ENCODE data around the gene ERC1. TPM values are rescaled to one million over a fixed set of nuclear protein-coding genes. Genes with fewer than 3 reads are reported as not detected.

Gene ERC1
- total and polyA plus RNA-seq, 9 of the 15 experiments (the other 6 are each of a cell fraction or from before 2014, with no cell fraction given), result 0.74 to 11.8 (median 4.8) TPM

DNA sequence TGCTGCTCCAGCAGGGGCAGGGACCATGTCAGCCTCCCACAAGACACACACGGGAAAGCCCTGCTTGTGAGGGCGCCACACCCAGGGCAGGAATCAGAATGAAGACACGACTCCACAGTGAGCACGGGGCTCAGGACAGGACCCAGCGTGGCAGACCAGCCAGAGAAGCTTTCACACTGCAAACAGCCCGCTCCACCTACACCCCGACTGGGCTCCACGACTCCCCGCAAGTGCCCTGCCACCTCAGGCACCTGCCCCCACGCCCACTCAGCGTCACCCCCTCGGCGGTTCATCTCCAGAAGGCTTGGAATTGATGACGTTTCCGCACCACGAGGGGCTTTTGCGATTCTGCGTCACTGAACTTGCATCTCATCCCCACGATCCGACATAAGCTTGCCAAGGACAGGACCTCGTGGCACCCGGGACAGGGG, 512.3 kb downstream of the ERC1 start:
- ChIA-PET POLR2A (no interaction called here), CTCF (ENCODE audit: low intra/inter-chr PET ratio) (no interaction called here)
- FAIRE-seq, result no peak
- no peak for TF ChIP-seq ZNF436 (CRISPR knock-in tag; IDR thresholded peaks at IDR 0.05)
- TF ChIP-seq HMG20A (CRISPR knock-in tag; conservative IDR thresholded peaks at IDR 0.05), result no peak
- TF ChIP-seq, protein P1, sequence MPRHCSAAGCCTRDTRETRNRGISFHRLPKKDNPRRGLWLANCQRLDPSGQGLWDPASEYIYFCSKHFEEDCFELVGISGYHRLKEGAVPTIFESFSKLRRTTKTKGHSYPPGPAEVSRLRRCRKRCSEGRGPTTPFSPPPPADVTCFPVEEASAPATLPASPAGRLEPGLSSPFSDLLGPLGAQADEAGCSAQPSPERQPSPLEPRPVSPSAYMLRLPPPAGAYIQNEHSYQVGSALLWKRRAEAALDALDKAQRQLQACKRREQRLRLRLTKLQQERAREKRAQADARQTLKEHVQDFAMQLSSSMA (CRISPR knock-in tag; IDR thresholded peaks at IDR 0.05), result no peak
- Histone ChIP-seq H3K9me3 (replicated peaks; ENCODE audit: control insufficient read depth, insufficient read depth, low read depth, low read length) (no peaks in the 10 kb centered on the region; the same call in none of the 2 replicates), H4K20me1 (replicated peaks; ENCODE audit: control insufficient read depth, insufficient read depth, low read length) (no peaks in the 10 kb centered on the region), H3K27ac (ENCODE audit: extremely low read depth, low read depth, low read length) (no peak overlapping the region), H3K36me3 (ENCODE audit: control insufficient read depth, insufficient read depth, low read length) (no peaks in the 10 kb centered on the region), H3K4me3 (no peak overlapping the region), H3K9me1 (ENCODE audit: control insufficient read depth, insufficient read depth, low read length) (no peaks in the 10 kb centered on the region), H3K27me3 (ENCODE audit: control insufficient read depth in 2 of 2, insufficient read depth in 2 of 2, low read length in 2 of 2) (no peaks in the 10 kb centered on the region), H3K79me2 (ENCODE audit: control insufficient read depth, insufficient read depth, low read length) (peaks cover 5% of the 10 kb centered on the region; the same call in 1 of the 3 replicates), H3K4me1 (replicated peaks in 1 of 2; ENCODE audit: control insufficient read depth in 2 of 2, insufficient read depth in 2 of 2, low read length in 2 of 2) (peaks cover 14 to 44% of the 10 kb centered on the region in 2 experiments; a peak in 4 of 5 replicates), H2AFZ (ENCODE audit: low read depth, low read length) (no peak overlapping the region), H3K9ac (ENCODE audit: insufficient read depth in 1 of 2, low read depth in 2 of 2, low read length in 2 of 2) (0 out of 4 replicates have a peak overlapping the region, but pooled peaks of 1 of the 2 experiments have one; percentile 4), H3K4me2 (ENCODE audit: insufficient read depth, low read length) (no peak overlapping the region)
- ATAC-seq, result no peak
- intact Hi-C loops (cut with micrococcal nuclease), result no loop called here
- WGBS (ENCODE audit: insufficient coverage, low coverage, missing lambda C conversion rate), result 79% methylated on average over 12 of the region's 22 CpGs
- no TSS peak for BruUV-seq (replicated peaks)
- DNase-seq (ENCODE audit: extremely low read depth in 1 of 4, low spot score in 3 of 4), result no peak
- in situ Hi-C loops (cut with MboI), result no loop called here

DNA sequence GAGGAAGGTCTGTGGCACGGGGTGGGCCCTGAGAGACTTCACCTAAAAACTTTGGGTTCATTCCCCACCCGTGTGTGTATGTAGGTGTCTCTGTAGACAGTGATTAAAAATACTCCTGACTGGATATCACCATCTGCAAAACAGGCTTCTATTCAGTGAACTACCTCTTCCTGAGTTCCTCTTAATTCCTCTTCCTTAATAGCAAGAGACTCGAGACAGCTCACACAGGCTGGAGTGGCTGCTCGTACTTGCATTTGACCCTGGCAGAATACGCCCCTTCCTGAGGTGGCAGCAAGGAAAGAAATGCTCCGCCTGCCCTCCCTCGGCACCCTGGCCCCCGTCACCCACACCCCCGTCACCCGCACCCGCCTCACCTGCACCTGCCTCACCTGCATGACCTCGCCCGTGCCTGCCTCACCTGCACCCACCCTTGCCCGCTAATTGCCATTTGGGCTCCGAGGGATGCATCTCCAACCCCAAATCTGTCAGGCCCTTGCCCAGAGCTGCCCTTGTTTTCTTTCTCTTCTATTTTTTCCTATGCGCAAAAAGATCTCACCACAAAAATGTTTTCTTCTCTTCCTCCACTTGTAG, 513.4 kb downstream of the ERC1 start:
- H3K4me2 ChIP-seq (ENCODE audit: insufficient read depth, low read length), result no peak overlapping the region
- no TSS peak for BruUV-seq (replicated peaks)
- H3K36me3 ChIP-seq (ENCODE audit: control insufficient read depth, insufficient read depth, low read length), result no peaks in the 10 kb centered on the region
- no peaks in the 10 kb centered on the region; the same call in 1 of the 2 replicates for H3K9me3 ChIP-seq (replicated peaks; ENCODE audit: control insufficient read depth, insufficient read depth, low read depth, low read length)
- in situ Hi-C loops (cut with MboI) (no loop called here), intact Hi-C loops (cut with micrococcal nuclease) (no loop called here)
- DNase-seq (ENCODE audit: extremely low read depth in 1 of 4, low spot score in 3 of 4) (no peak), FAIRE-seq (no peak), ATAC-seq (no peak)
- H3K27me3 ChIP-seq (ENCODE audit: control insufficient read depth in 2 of 2, insufficient read depth in 2 of 2, low read length in 2 of 2), result no peaks in the 10 kb centered on the region
- H3K9me1 ChIP-seq (ENCODE audit: control insufficient read depth, insufficient read depth, low read length), result no peaks in the 10 kb centered on the region
- no peak for TF ChIP-seq KDM5B (IDR thresholded peaks at IDR 0.05; ENCODE audit: insufficient replicate concordance, low read depth, low read length)
- peaks cover 14 to 41% of the 10 kb centered on the region in 2 experiments; a peak in 4 of 5 replicates for H3K4me1 ChIP-seq (replicated peaks in 1 of 2; ENCODE audit: control insufficient read depth in 2 of 2, insufficient read depth in 2 of 2, low read length in 2 of 2)
- no peaks in the 10 kb centered on the region for H4K20me1 ChIP-seq (replicated peaks; ENCODE audit: control insufficient read depth, insufficient read depth, low read length)
- ChIA-PET CTCF (ENCODE audit: low intra/inter-chr PET ratio) (no interaction called here), POLR2A (no interaction called here)
- peaks cover 5% of the 10 kb centered on the region; the same call in 1 of the 3 replicates for H3K79me2 ChIP-seq (ENCODE audit: control insufficient read depth, insufficient read depth, low read length)
- no peak overlapping the region for H3K27ac ChIP-seq (ENCODE audit: extremely low read depth, low read depth, low read length)
- WGBS (ENCODE audit: insufficient coverage, low coverage, missing lambda C conversion rate), result 60% methylated on average over 6 of the region's 16 CpGs
- H2AFZ ChIP-seq (ENCODE audit: low read depth, low read length), result no peak overlapping the region
- H3K9ac ChIP-seq (ENCODE audit: insufficient read depth in 1 of 2, low read depth in 2 of 2, low read length in 2 of 2), result peak overlapping the region in 1 of 2 experiments; percentile 8; a peak in 1 of 4 replicates
- H3K4me3 ChIP-seq, result no peak overlapping the region

Measured in K562 (cell line).